ENCODE results near the gene ECSCR.
"Not testable (repeated sequence)": the region's sequence is repeated elsewhere in the genome, so short reads cannot be mapped to it uniquely, and the experiment has no call there.

Gene ECSCR

GRCh38 chr5:139462586-139463276, at the start of gene ECSCR:
Gene ECSCR (minus strand): TSS chr5:139462743. CDS start chr5:139462670, 73 bp downstream.
- DNase-seq: no peak

DNA sequence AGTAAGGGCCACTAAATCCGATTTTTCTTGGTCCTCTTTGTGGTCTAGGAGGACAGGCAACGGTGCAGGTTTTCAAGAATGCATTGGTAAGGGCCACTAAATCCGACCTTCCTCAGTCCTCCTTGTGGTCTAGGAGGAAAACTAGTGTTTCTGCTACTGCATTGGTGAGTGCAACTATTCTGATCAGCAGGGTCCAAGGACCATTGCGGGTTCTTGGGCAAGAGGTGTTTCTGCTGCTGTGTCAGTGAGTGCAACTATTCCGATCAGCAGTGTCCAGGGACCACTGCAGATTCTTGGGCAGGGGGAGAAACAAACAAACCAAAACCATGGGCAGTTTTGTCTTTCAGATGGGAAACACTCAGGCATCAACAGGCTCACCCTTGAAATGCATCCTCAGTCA, 42.2 kb upstream of the ECSCR start:
- not testable (repeated sequence) for DNase-seq

DNA sequence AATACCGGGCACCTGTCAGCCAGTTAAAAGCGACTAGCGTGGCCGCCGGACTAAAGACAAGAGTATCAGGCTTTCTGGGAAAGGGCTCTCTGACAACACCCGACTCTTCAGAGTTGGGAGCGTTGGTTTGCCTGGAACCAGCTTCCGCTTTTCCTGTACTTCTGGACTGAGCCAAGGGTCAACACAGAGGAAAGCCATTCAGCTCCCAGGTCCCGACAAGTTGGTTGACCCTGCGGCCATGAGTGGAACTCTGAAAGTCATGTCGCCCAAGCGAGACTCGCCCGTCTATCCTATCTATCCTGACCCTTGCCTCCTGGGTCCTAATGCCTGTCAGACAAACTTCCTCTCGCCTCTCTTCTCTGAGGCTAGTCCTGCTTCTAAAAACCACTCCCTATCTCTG, 41.3 kb upstream of the ECSCR start:
- DNase-seq: not testable (repeated sequence)

GRCh38 chr5:139503036-139503817, 40.7 kb upstream of the ECSCR start:
- DNase-seq: not testable (repeated sequence)

DNA sequence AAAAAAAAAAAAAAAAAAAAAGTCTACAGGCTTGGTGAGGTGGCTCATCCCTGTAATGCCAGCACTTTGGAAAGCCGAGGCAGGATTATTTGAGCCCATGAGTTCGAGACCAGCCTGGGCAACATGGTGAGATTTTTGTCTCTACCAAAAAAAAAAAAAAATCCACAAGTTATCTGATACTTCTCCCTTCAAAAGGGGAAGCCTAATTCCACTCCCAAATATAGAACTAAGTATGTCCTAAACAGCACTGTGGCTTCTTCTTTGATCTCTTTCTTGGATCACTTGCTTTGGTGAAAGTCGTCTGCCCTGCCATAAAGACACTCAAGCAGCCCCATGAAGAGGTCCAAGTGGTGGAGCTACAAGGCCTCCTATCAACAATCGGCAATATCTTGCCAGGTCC, 38.8 kb upstream of the ECSCR start:
- peak; percentile 45 for DNase-seq

DNA sequence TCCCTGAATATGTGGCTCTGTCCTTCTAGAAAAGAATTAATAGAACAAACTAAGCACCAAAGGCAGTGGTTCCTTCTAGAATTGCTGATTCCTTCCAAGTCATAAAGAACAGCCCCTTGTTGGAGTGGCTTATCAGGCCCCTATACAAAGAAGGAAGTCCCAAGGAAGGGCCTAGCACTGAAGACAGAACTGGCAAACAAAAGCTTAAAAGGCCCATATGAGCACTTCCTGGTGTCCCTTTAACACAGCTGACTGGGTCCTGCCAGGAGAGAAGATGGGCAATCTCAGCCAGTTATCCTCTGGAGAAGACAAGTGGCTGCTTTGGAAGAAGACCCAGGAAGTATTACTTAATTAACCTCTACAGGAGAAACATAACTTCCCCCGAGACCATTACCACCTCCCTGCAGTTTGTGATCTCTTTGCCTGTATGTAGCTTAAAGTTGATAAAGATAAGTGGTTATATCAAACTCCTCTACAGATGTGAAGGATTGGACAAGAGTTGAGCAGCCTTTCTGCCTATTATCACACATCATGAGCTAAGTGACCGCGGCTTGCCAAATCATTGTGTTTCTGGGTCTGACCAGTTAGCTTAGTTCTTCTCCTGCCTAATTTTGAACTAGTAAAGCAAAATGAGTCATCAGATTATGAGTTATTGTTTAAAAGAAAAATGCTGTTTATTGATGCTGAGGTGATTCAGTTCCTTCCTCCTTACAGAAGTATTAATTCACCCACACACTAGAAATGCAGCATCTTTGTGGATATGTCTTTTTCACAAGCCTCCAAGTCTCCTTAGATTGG, 33.3 kb upstream of the ECSCR start:
- peak; percentile 75 for DNase-seq

DNA sequence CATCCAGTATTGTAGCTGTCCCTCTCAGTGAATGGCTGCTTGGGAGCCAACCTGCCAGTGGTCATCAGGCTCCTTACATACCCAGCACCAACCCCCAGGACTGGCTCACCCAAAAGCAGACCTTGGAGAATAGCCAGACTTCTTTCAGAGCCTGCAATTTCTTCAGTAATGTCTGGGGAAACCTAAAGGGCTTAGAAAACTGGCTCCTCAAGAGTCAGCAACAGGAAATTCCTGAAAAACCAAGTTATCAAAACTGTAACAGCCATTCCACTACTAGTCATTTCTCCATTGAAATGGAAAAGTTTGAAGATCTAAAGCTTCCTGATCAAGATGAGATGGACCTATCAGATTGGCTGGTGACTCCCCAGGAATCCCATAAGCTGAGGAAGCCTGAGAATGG, 32.3 kb upstream of the ECSCR start:
- no peak for DNase-seq

- DNase-seq: no peak
Measured at GRCh38 chr5:139494256-139494655, 31.7 kb upstream of the ECSCR start.

DNA sequence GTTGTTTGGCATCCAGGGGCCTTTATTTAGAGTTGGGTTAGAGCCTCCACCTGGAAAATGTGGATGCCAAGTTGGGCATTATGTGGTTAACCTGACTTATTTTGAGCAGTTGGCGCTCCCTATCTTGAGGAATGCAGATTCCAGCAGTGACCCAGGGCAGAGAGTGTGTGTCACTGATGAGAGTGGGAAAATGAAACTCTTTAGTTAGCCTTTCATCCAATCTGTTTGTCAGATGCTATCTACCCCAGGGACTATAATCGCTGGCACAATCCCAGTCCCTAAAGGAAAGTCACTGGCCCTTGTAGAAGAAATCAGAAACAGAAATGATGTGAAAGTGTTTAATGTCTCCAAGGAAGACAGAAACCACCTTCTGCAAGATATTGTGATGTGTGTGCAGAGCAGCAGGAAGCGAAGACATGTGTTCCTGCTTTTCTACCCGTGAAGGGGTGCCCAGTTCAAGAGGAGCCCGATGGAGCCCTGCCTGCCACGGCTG, 30.2 kb upstream of the ECSCR start:
- DNase-seq: peak; percentile 27

DNA sequence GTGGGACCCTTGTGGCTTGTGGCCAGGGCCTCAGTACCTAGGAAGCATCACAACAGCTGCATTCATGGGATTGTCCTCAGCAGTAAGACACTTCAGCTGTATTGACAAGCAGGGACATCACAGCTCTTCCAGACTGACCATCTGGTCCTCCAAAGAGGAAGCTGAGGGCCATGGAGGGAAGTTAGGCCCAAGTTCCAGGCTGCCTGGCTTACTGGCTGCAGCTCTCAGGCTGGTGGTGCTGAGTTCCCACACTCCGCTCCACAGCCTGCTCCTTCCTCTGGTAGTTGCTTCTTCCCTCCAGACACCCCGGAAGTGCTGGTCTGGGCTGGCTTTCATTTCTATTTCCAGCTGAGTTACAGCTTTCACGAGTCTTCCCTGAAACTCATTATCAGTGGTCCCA, 25.7 kb upstream of the ECSCR start:
- DNase-seq: peak; percentile 77

GRCh38 chr5:139486201-139486600, 23.7 kb upstream of the ECSCR start:
- no peak for DNase-seq

- not testable (repeated sequence) for DNase-seq
Measured at GRCh38 chr5:139482890-139483208, 20.3 kb upstream of the ECSCR start.

DNA sequence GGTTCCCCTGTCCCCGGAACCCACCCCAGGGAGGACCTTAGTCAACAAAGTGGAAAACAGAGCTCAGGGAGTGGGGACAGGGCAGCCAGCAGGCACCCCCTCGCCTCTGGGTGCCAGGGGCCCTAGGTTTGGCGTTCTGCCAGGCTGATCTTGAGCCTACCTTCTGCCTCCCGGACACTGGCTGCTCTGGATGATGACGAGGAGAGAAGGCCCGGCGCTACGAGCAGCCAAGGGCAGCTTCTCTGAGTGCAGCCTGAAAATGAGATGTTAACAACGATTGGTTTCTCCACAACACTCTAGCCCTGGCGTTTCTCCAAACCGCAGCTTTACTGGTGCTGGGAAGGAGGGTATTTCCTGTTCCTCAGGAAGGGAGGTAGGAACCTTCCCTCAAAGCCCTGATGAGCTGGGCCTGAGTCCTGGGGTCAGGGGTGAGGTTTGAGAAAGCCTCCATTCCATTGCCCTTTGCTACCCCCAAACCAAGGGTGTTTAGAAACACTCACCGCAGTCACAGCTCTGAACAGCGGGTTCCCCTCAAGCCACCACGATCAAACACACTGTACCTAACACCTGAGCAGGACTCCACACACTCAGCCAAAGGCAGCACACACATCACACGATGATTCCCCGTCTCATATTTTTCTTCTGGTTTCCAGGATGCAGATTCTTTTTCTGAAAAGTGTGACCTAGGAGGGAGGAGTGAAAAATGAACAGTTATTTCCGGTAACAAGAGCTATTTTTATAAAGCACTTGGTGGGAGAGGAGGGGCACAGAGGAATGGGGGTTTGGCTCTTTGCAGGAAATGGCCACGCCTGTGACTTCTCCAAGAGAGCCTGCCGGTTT, 19.7 kb upstream of the ECSCR start, which contains the start of gene STING1:
TSS of gene STING1 (minus strand) at position 709 of the 840 bp plus-strand sequence. CDS start 1,054 bp downstream, outside the sequence.
- peak; percentile 75 for DNase-seq

GRCh38 chr5:139481580-139482049, 19.1 kb upstream of the ECSCR start:
- peak; percentile 60 for DNase-seq

DNA sequence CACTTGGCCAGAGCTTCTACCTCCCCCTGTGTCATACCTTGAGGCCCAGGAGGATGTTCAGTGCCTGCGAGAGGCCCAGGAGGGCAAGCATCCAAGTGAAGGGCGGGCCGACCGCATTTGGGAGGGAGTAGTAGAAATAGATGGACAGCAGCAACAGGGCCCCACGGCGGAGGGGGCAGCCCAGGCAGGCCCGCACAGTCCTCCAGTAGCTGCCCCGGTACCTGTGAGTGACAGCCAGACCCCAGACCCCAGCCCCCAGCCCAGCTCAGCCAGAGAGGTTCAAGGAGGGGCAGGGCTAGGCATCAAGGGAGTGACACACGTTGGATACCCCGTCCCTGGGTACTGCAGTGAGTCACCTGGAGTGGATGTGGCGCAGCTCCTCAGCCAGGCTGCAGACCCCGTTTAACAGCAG, 18.6 kb upstream of the ECSCR start:
- no peak for DNase-seq

- not testable (repeated sequence) for DNase-seq
Measured at GRCh38 chr5:139479729-139480128, 17.2 kb upstream of the ECSCR start.

GRCh38 chr5:139478657-139479423, 16.3 kb upstream of the ECSCR start:
- DNase-seq: not testable (repeated sequence)

DNA sequence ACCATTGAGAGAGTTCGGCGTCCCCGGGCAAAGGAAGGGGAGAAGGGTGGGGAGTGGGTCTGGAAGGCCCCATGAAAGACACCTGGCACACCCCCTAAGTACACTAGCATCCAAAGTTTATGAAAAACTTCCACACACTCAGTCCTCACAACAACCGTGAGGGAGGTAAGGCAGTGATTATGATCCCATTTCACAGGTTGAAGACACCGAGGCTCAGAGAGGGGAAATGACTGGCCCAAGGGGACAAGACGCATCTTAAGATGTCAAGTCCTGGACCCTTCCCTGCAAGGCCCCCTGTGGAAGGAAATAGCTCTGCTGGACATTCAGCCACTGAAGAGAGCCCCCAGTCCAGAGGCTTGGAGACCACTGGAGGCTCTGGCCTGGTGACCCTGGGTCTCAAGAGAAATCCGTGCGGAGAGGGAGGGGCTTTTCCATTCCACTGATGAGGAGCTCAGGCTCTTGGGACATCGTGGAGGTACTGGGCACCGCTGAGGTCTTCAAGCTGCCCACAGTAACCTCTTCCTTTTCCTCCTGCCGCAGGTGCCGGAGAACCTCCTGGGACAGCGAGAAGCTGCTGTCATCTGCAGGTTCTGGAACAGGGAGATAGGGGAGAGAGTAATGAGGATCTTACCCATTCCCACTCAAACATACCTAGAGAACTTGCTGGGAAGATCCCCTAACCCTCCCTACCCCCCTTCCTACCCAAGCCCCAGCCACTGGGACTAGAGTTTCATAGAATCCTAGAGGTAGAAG, 13.5 kb upstream of the ECSCR start:
- no peak for DNase-seq

DNA sequence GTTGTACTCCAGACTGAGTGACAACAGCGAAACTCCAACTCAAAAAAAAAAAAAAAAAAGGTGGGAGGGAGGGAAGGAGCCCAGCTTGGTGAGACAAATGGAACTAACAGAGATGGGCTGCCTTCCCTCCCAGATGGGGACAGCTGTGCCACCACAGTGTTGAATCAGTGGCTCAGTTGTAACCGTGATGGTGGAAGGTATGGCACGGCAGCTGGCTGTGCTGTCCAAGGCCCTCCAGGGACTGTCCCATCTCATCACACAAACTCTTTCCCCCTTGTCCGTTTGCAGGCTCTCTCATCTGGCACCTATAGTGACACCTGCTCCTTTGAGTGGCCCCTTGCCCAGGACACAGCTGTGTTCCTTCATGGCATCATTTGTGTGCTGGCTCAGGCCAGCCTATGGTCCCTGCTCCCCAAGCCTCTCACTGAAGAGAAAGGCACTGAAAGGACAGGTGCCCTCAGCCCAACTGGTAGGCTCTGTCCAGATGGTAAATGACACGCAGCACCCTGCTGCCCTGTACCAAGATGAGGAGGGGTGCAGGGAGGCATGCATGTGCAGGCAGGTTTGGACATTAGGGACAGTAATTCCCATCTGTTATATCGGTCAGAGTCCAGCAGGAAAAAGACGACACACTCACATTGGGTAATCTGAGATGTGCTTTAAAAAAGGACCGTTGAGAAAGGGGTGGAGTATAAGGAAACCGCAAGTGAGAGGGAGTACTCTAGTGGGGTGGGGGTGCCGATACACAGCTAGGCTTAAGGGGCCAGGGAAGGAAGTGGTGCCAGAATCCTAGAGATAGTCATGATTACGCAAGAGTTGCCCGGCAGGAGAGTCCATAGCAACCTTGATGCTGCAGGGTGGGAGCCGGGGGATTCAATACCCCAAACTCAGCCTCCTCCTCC, 12.6 kb upstream of the ECSCR start:
- DNase-seq: peak; percentile 56
